Cardiac septum (tissue), 1 donor: ENCODE measurements around the gene TNP2. TPM values are rescaled to one million over a fixed set of nuclear protein-coding genes. Genes with fewer than 3 reads are reported as not detected.
A peak's percentile ranks its signal among the peaks of the same experiment; 100 is the strongest.

Experiments
- DNase-seq: peaks from one replicate; pipeline ENCODE4 v3.0.0-alpha.2; 2020; ENCODE audit warnings: low spot score
- intact Hi-C: fragments of 100-400 bp; cut with DNase I; formaldehyde crosslinking; loops from one replicate; pipeline ENCODE4 v1.14.0; 2022
- total RNA-seq: library from RNA; stranded (reverse); fragmentation: NEBNext Ultra II Directional; extraction: Animal tissue kit (Norgen Biotek cat#: 25700); gene quantifications from one replicate; pipeline ENCODE4 v1.2.1, GENCODE V29; 2021
- donor health status: DM: no; HTN: no; CAD: no.

The TNP2 gene
- total RNA-seq, 1 donor from 2014 or later = not detected

GRCh38 chr16:11259655-11260595 lies 9.2 kb downstream of the TNP2 start:
- intact Hi-C loops = loop anchor here (5.0 to 10.0 kb wide), 4 partner anchors 37 to 228 kb away; partner anchors contain the start of gene RMI2
- DNase-seq = no peak

- intact Hi-C loops = loop anchor here (5.0 to 10.0 kb wide), 4 partner anchors 38 to 227 kb away; partner anchors contain the start of gene RMI2
- DNase-seq = peak; percentile 79
These were observed 10.3 kb downstream of the TNP2 start for GRCh38 chr16:11258553-11259492.

- intact Hi-C loops = loop anchor here (2.0 to 10.0 kb wide), 5 partner anchors 40 to 225 kb away; partner anchors contain the start of gene RMI2
- peak; percentile 88 for DNase-seq
These were observed 11.8 kb downstream of the TNP2 start for GRCh38 chr16:11257131-11257938.

GRCh38 chr16:11256661-11257130 lies 12.4 kb downstream of the TNP2 start:
- DNase-seq = peak; percentile 83
- intact Hi-C loops = loop anchor here (1.0 to 10.0 kb wide), 6 partner anchors 41 to 285 kb away; partner anchors contain the start of gene RMI2

GRCh38 chr16:11255737-11256660 lies 13.1 kb downstream of the TNP2 start, which contains the start of gene SOCS1:
Gene SOCS1 (minus strand): TSS chr16:11256204. CDS start chr16:11255478, 726 bp downstream.
- intact Hi-C loops = loop anchor here (1.0 to 10.0 kb wide), 7 partner anchors 41 to 285 kb away; partner anchors contain the start of gene RMI2
- DNase-seq = peak; percentile 96

- DNase-seq = no peak
- intact Hi-C loops = loop anchor here (2.0 to 10.0 kb wide), 5 partner anchors 42 to 223 kb away; partner anchors contain the start of gene RMI2
These were observed 14.0 kb downstream of the TNP2 start for GRCh38 chr16:11254913-11255736.

- DNase-seq = no peak
- intact Hi-C loops = loop anchor here (2.0 to 10.0 kb wide), 2 partner anchors 119 to 151 kb away; no protein-coding TSS in a partner anchor
These were observed 14.9 kb downstream of the TNP2 start for GRCh38 chr16:11253995-11254912.

GRCh38 chr16:11253009-11253994 lies 15.8 kb downstream of the TNP2 start:
- no peak for DNase-seq
- intact Hi-C loops = loop anchor here (10.0 kb wide), 1 partner anchor 119 kb away; no protein-coding TSS in a partner anchor

- no peak for DNase-seq
- intact Hi-C loops = loop anchor here (10.0 kb wide), 1 partner anchor 118 kb away; no protein-coding TSS in a partner anchor
These were observed 16.6 kb downstream of the TNP2 start for GRCh38 chr16:11252482-11252931.

GRCh38 chr16:11251525-11252481 lies 17.3 kb downstream of the TNP2 start:
- no peak for DNase-seq
- intact Hi-C loops = loop anchor here (10.0 kb wide), 1 partner anchor 117 kb away; no protein-coding TSS in a partner anchor

GRCh38 chr16:11250786-11251524 lies 18.2 kb downstream of the TNP2 start:
- intact Hi-C loops = loop anchor here (10.0 kb wide), 1 partner anchor 116 kb away; no protein-coding TSS in a partner anchor

More at GRCh38 chr16:11250786-11251524, 18.2 kb downstream of the TNP2 start:
- no peak for DNase-seq
